ENCODE measurements around the gene STEAP3.

STEAP3 gene

GRCh38 chr2:119260646-119261492 is 37.2 kb downstream of the STEAP3 start:
- no peak for DNase-seq
- Histone ChIP-seq H3K36me3 (ENCODE audit: control insufficient read depth, insufficient read depth, low read length) (no peaks in the 10 kb centered on the region), H3K4me1 (ENCODE audit: control insufficient read depth, insufficient read depth, low read length, poor library complexity, severe bottlenecking) (no peaks in the 10 kb centered on the region), H3K27me3 (replicated peaks; ENCODE audit: control insufficient read depth, insufficient read depth, low read length, poor library complexity, severe bottlenecking) (no peaks in the 10 kb centered on the region), H3K27ac (ENCODE audit: insufficient read depth, low read length, poor library complexity, severe bottlenecking) (no peak overlapping the region), H3K4me3 (ENCODE audit: insufficient read depth, low read depth, low read length, poor library complexity, severe bottlenecking) (no peak overlapping the region), H3K9me3 (ENCODE audit: control insufficient read depth, low read length) (no peaks in the 10 kb centered on the region)

GRCh38 chr2:119261493-119262225 is 38.0 kb downstream of the STEAP3 start:
- H3K27ac ChIP-seq (ENCODE audit: insufficient read depth, low read length, poor library complexity, severe bottlenecking), result no peak overlapping the region
- no peaks in the 10 kb centered on the region for H3K9me3 ChIP-seq (ENCODE audit: control insufficient read depth, low read length)
- no peaks in the 10 kb centered on the region for H3K36me3 ChIP-seq (ENCODE audit: control insufficient read depth, insufficient read depth, low read length)
- no peak overlapping the region for H3K4me3 ChIP-seq (ENCODE audit: insufficient read depth, low read depth, low read length, poor library complexity, severe bottlenecking)
- H3K4me1 ChIP-seq (ENCODE audit: control insufficient read depth, insufficient read depth, low read length, poor library complexity, severe bottlenecking), result no peaks in the 10 kb centered on the region
- no peak for DNase-seq
- H3K27me3 ChIP-seq (replicated peaks; ENCODE audit: control insufficient read depth, insufficient read depth, low read length, poor library complexity, severe bottlenecking), result no peaks in the 10 kb centered on the region

DNA sequence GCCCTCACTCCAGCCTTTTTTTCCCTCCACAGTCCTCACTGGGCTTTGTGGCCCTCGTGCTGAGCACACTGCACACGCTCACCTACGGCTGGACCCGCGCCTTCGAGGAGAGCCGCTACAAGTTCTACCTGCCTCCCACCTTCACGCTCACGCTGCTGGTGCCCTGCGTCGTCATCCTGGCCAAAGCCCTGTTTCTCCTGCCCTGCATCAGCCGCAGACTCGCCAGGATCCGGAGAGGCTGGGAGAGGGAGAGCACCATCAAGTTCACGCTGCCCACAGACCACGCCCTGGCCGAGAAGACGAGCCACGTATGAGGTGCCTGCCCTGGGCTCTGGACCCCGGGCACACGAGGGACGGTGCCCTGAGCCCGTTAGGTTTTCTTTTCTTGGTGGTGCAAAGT is 39.4 kb downstream of the STEAP3 start:
- H3K36me3 ChIP-seq (ENCODE audit: control insufficient read depth, insufficient read depth, low read length), result no peaks in the 10 kb centered on the region

DNA sequence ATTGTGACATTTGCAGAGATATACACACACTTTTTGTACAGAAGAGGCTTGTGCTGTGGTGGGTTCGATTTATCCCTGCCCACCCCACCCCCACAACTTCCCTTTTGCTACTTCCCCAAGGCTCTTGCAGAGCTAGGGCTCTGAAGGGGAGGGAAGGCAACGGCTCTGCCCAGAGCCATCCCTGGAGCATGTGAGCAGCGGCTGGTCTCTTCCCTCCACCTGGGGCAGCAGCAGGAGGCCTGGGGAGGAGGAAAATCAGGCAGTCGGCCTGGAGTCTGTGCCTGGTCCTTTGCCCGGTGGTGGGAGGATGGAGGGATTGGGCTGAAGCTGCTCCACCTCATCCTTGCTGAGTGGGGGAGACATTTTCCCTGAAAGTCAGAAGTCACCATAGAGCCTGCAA is 40.0 kb downstream of the STEAP3 start:
- Histone ChIP-seq H3K9me3 (ENCODE audit: control insufficient read depth, low read length) (no peaks in the 10 kb centered on the region), H3K27me3 (replicated peaks; ENCODE audit: control insufficient read depth, insufficient read depth, low read length, poor library complexity, severe bottlenecking) (no peaks in the 10 kb centered on the region), H3K36me3 (ENCODE audit: control insufficient read depth, insufficient read depth, low read length) (no peaks in the 10 kb centered on the region), H3K27ac (ENCODE audit: insufficient read depth, low read length, poor library complexity, severe bottlenecking) (no peak overlapping the region), H3K4me1 (ENCODE audit: control insufficient read depth, insufficient read depth, low read length, poor library complexity, severe bottlenecking) (no peaks in the 10 kb centered on the region), H3K4me3 (ENCODE audit: insufficient read depth, low read depth, low read length, poor library complexity, severe bottlenecking) (no peak overlapping the region)
- no peak for DNase-seq

More for the DNA sequence above, 39.4 kb downstream of the STEAP3 start:
- Histone ChIP-seq H3K27me3 (replicated peaks; ENCODE audit: control insufficient read depth, insufficient read depth, low read length, poor library complexity, severe bottlenecking) (no peaks in the 10 kb centered on the region), H3K4me3 (ENCODE audit: insufficient read depth, low read depth, low read length, poor library complexity, severe bottlenecking) (no peak overlapping the region), H3K27ac (ENCODE audit: insufficient read depth, low read length, poor library complexity, severe bottlenecking) (no peak overlapping the region), H3K9me3 (ENCODE audit: control insufficient read depth, low read length) (no peaks in the 10 kb centered on the region), H3K4me1 (ENCODE audit: control insufficient read depth, insufficient read depth, low read length, poor library complexity, severe bottlenecking) (no peaks in the 10 kb centered on the region)
- DNase-seq, result no peak

DNA sequence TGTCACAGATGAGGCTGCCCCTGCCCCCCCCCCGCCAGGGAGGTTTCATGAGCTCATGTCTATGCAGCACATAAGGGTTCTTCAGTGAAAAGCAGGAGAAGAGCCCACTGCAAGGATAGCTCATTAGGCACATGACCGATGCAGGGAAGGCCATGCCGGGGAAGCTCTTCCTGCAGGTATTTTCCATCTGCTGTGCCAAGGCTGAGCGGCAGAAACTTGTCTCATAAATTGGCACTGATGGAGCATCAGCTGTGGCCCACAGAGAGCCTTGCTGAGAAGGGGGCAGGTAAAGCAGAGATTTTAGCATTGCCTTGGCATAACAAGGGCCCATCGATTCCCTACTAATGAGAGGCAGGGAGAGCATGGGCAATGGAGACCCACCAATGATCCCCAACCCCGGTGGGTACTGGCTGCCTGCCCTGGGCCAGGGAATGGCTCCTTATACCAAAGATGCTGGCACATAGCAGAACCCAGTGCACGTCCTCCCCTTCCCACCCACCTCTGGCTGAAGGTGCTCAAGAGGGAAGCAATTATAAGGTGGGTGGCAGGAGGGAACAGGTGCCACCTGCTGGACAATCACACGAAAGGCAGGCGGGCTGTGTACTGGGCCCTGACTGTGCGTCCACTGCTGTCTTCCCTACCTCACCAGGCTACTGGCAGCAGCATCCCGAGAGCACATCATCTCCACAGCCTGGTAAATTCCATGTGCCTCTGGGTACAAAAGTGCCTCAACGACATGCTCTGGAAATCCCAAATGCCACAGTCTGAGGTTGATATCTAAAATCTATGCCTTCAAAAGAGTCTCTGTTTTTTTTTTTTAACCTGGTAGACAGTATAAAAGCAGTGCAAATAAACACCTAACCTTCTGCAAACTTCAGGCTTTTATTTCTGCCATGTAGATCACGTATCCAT is 41.4 kb downstream of the STEAP3 start:
- Histone ChIP-seq H3K27me3 (replicated peaks; ENCODE audit: control insufficient read depth, insufficient read depth, low read length, poor library complexity, severe bottlenecking) (no peaks in the 10 kb centered on the region), H3K4me3 (ENCODE audit: insufficient read depth, low read depth, low read length, poor library complexity, severe bottlenecking) (no peak overlapping the region)
- no peak for DNase-seq

DNA sequence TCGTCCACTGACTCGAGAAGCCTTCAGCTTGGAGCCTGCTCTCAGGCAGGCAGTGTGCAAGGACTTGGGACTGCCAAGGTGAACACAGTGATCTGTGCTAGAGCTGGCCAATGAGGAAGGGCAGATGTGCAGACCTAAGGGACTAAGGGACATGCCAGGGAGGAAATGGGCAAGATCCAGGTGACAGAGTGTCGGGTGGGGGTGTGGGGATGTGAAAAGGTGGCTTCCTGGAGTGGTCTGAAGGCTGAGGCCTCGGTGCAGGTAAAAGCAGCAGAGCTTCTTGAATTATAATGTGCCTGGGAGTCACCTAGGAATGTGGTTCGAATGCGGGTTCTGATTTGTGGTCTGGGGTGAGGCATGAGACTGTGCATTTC is 42.0 kb downstream of the STEAP3 start:
- no peak overlapping the region for H3K4me3 ChIP-seq (ENCODE audit: insufficient read depth, low read depth, low read length, poor library complexity, severe bottlenecking)
- no peak overlapping the region for H3K27ac ChIP-seq (ENCODE audit: insufficient read depth, low read length, poor library complexity, severe bottlenecking)
- no peaks in the 10 kb centered on the region for H3K4me1 ChIP-seq (ENCODE audit: control insufficient read depth, insufficient read depth, low read length, poor library complexity, severe bottlenecking)
- DNase-seq, result no peak
- H3K27me3 ChIP-seq (replicated peaks; ENCODE audit: control insufficient read depth, insufficient read depth, low read length, poor library complexity, severe bottlenecking), result no peaks in the 10 kb centered on the region
- H3K36me3 ChIP-seq (ENCODE audit: control insufficient read depth, insufficient read depth, low read length), result no peaks in the 10 kb centered on the region
- no peaks in the 10 kb centered on the region for H3K9me3 ChIP-seq (ENCODE audit: control insufficient read depth, low read length)

More for the DNA sequence above, 41.4 kb downstream of the STEAP3 start:
- Histone ChIP-seq H3K4me1 (ENCODE audit: control insufficient read depth, insufficient read depth, low read length, poor library complexity, severe bottlenecking) (no peaks in the 10 kb centered on the region), H3K9me3 (ENCODE audit: control insufficient read depth, low read length) (no peaks in the 10 kb centered on the region), H3K36me3 (ENCODE audit: control insufficient read depth, insufficient read depth, low read length) (no peaks in the 10 kb centered on the region), H3K27ac (ENCODE audit: insufficient read depth, low read length, poor library complexity, severe bottlenecking) (no peak overlapping the region)

- no peak overlapping the region for H3K27ac ChIP-seq (ENCODE audit: insufficient read depth, low read length, poor library complexity, severe bottlenecking)
- no peak for DNase-seq
- no peaks in the 10 kb centered on the region for H3K9me3 ChIP-seq (ENCODE audit: control insufficient read depth, low read length)
- H3K4me1 ChIP-seq (ENCODE audit: control insufficient read depth, insufficient read depth, low read length, poor library complexity, severe bottlenecking), result no peaks in the 10 kb centered on the region
- no peaks in the 10 kb centered on the region for H3K27me3 ChIP-seq (replicated peaks; ENCODE audit: control insufficient read depth, insufficient read depth, low read length, poor library complexity, severe bottlenecking)
- H3K36me3 ChIP-seq (ENCODE audit: control insufficient read depth, insufficient read depth, low read length), result no peaks in the 10 kb centered on the region
- no peak overlapping the region for H3K4me3 ChIP-seq (ENCODE audit: insufficient read depth, low read depth, low read length, poor library complexity, severe bottlenecking)
Observed at GRCh38 chr2:119266091-119266589, 42.5 kb downstream of the STEAP3 start.

DNA sequence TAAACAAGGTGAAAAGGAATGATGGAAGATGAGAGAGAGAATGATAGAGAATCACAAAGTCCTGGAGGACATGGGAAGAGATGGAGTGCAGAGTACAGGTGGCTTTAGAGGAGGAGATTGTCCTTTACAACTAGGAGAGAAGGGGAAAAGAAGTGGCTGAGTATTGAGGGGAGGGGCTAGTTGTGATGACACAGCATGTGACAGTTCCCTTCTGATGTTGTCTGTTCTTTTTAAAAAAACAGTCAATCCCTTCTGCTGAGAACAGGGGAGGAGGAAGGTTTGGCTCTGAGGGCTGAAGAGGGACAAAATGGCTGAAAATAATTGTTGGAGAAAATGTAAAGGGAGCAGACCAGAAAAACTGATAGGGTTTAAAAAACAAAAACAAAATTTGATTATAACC is 44.0 kb downstream of the STEAP3 start:
- H3K27me3 ChIP-seq (replicated peaks; ENCODE audit: control insufficient read depth, insufficient read depth, low read length, poor library complexity, severe bottlenecking), result no peaks in the 10 kb centered on the region
- H3K27ac ChIP-seq (ENCODE audit: insufficient read depth, low read length, poor library complexity, severe bottlenecking), result no peak overlapping the region
- no peaks in the 10 kb centered on the region for H3K4me1 ChIP-seq (ENCODE audit: control insufficient read depth, insufficient read depth, low read length, poor library complexity, severe bottlenecking)
- no peaks in the 10 kb centered on the region for H3K36me3 ChIP-seq (ENCODE audit: control insufficient read depth, insufficient read depth, low read length)
- no peaks in the 10 kb centered on the region for H3K9me3 ChIP-seq (ENCODE audit: control insufficient read depth, low read length)
- DNase-seq, result no peak
- no peak overlapping the region for H3K4me3 ChIP-seq (ENCODE audit: insufficient read depth, low read depth, low read length, poor library complexity, severe bottlenecking)

- Histone ChIP-seq H3K27me3 (replicated peaks; ENCODE audit: control insufficient read depth, insufficient read depth, low read length, poor library complexity, severe bottlenecking) (no peaks in the 10 kb centered on the region), H3K4me1 (ENCODE audit: control insufficient read depth, insufficient read depth, low read length, poor library complexity, severe bottlenecking) (no peaks in the 10 kb centered on the region), H3K9me3 (ENCODE audit: control insufficient read depth, low read length) (no peaks in the 10 kb centered on the region), H3K4me3 (ENCODE audit: insufficient read depth, low read depth, low read length, poor library complexity, severe bottlenecking) (no peak overlapping the region), H3K27ac (ENCODE audit: insufficient read depth, low read length, poor library complexity, severe bottlenecking) (no peak overlapping the region), H3K36me3 (ENCODE audit: control insufficient read depth, insufficient read depth, low read length) (no peaks in the 10 kb centered on the region)
- no peak for DNase-seq
Observed at GRCh38 chr2:119276864-119277263, 53.2 kb downstream of the STEAP3 start.

All from effector memory CD4-positive, alpha-beta T cell (primary cell).